Tibial nerve (tissue), 4 donors: ENCODE data around the gene RPS14.

ENCODE experiments used
- EP300 ChIP-seq, 2 donors: sonication (generic); formaldehyde crosslinking; IDR thresholded peaks; one replicate each; pipeline ENCODE4 v1.6.1; 2017; ENCODE audit warnings: antibody characterized with exemption in 2 of 2, mild to moderate bottlenecking in 1 of 2
- POLR2A ChIP-seq, 2 donors: fragments of 450-650 bp; IDR thresholded peaks; one replicate each; pipeline ENCODE4 v1.6.1; 2017; ENCODE audit warnings: antibody characterized with exemption in 2 of 2, mild to moderate bottlenecking in 2 of 2, moderate library complexity in 2 of 2
- TF ChIP-seq, protein P1 (sequence below), 5 experiments: fragments of 200-600 bp in 3 of 5; fragments of 450-650 bp in 2 of 5; sonication (generic) in 3 of 5; IDR thresholded peaks; one replicate each; pipeline ENCODE4 v1.5.1; 2016 to 2019; ENCODE audit warnings: antibody characterized with exemption in 5 of 5, mild to moderate bottlenecking in 3 of 5, moderate library complexity in 2 of 5

DNA sequence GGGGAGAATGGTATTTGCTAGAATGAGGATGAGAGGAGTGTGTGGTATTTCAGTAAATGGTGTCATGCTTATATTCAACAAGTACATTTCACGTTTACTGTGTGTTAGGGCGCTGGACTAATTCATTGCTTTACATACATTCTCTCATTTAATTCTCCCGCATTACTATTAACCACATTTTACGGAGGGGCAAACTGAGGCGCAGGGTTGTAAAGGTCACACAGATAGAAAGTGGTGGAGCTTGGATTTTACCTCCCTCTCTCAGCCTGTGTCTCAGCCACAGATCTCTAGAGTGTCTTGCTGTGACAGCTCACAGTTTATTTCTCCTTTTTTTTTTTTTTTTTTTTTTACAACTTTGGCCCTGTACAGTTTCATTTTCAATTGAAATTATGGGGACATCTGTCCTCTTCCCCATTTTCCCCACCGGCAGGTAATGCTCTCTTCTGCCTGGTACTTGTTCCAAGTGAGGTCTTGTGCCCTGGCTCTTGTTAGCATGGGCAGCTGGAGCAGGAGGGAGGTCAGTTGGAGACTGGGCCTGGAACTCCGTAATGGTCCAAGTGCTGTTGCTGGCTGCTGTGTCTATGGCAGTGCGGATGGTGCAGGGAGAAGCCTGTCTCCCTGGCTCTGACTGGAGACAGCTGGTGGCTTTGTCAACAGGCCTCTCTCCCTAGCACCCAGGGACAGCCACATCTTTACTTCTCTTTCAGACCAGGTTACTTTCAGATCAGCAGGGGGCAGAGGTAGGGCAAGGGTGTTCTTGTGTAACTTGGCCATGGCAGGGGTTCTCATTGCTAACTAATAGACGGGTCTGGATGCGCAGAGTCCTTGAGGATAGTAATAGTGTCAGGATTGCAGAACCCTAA lies 37.9 kb upstream of the RPS14 start:
- TF ChIP-seq POLR2A (IDR thresholded peaks at IDR 0.05) (no peak), EP300 (IDR thresholded peaks at IDR 0.05) (no peak)
- TF ChIP-seq, protein P1, sequence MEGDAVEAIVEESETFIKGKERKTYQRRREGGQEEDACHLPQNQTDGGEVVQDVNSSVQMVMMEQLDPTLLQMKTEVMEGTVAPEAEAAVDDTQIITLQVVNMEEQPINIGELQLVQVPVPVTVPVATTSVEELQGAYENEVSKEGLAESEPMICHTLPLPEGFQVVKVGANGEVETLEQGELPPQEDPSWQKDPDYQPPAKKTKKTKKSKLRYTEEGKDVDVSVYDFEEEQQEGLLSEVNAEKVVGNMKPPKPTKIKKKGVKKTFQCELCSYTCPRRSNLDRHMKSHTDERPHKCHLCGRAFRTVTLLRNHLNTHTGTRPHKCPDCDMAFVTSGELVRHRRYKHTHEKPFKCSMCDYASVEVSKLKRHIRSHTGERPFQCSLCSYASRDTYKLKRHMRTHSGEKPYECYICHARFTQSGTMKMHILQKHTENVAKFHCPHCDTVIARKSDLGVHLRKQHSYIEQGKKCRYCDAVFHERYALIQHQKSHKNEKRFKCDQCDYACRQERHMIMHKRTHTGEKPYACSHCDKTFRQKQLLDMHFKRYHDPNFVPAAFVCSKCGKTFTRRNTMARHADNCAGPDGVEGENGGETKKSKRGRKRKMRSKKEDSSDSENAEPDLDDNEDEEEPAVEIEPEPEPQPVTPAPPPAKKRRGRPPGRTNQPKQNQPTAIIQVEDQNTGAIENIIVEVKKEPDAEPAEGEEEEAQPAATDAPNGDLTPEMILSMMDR (IDR thresholded peaks at IDR 0.05), result peak in 1 of 5 experiments; percentile 16
